SU-DHL-6 (cell line): ENCODE results near the gene EBI3.

ENCODE experiments used
- CTCF ChIP-seq: fragments of 200-600 bp; sonication (generic); IDR thresholded peaks from one replicate; pipeline ENCODE4 v1.5.1; 2017; ENCODE audit warnings: antibody characterized with exemption, mild to moderate bottlenecking, low read length, moderate library complexity; ENCODE audit not compliant: insufficient read depth, poor library complexity, severe bottlenecking
- EZH2phosphoT487 ChIP-seq: fragments of 200-600 bp; sonication (generic), shearing (Covaris generic); conservative IDR thresholded peaks from 2 replicates; pipeline ENCODE4 v1.6.1; 2018; ENCODE audit warnings: mild to moderate bottlenecking, antibody characterized with exemption, low read length, moderate library complexity, mixed read lengths

DNA sequence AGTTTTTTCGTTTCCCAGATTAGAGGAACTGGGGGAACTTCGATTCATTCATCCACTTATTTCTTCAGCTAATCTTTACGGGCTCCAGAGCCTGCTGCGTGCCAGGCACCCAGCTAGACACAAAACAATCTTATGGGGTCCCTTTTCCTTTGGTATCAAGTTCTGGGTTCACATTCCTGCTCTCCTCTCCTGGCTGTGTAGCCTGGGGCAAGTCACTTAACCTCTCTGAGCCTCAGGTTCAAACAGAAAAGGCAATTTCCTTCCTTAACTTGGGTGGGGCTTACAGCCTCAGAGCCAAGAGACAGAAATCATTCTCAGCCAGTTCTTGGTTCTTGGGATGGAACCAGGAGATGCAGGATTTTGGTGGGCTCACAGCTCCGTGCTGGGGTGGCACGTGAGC, 55.7 kb downstream of the EBI3 start:
- TF ChIP-seq CTCF, result no peak
- TF ChIP-seq EZH2phosphoT487, result no peak
